NCI-H1694 (cell line): ENCODE data around the gene IL12RB2.

Source experiments
- DNase-seq: peaks from one replicate; lab custom pipeline; 2025; lab: John Stamatoyannopoulos, UW

The IL12RB2 gene, protein sequence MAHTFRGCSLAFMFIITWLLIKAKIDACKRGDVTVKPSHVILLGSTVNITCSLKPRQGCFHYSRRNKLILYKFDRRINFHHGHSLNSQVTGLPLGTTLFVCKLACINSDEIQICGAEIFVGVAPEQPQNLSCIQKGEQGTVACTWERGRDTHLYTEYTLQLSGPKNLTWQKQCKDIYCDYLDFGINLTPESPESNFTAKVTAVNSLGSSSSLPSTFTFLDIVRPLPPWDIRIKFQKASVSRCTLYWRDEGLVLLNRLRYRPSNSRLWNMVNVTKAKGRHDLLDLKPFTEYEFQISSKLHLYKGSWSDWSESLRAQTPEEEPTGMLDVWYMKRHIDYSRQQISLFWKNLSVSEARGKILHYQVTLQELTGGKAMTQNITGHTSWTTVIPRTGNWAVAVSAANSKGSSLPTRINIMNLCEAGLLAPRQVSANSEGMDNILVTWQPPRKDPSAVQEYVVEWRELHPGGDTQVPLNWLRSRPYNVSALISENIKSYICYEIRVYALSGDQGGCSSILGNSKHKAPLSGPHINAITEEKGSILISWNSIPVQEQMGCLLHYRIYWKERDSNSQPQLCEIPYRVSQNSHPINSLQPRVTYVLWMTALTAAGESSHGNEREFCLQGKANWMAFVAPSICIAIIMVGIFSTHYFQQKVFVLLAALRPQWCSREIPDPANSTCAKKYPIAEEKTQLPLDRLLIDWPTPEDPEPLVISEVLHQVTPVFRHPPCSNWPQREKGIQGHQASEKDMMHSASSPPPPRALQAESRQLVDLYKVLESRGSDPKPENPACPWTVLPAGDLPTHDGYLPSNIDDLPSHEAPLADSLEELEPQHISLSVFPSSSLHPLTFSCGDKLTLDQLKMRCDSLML

DNA sequence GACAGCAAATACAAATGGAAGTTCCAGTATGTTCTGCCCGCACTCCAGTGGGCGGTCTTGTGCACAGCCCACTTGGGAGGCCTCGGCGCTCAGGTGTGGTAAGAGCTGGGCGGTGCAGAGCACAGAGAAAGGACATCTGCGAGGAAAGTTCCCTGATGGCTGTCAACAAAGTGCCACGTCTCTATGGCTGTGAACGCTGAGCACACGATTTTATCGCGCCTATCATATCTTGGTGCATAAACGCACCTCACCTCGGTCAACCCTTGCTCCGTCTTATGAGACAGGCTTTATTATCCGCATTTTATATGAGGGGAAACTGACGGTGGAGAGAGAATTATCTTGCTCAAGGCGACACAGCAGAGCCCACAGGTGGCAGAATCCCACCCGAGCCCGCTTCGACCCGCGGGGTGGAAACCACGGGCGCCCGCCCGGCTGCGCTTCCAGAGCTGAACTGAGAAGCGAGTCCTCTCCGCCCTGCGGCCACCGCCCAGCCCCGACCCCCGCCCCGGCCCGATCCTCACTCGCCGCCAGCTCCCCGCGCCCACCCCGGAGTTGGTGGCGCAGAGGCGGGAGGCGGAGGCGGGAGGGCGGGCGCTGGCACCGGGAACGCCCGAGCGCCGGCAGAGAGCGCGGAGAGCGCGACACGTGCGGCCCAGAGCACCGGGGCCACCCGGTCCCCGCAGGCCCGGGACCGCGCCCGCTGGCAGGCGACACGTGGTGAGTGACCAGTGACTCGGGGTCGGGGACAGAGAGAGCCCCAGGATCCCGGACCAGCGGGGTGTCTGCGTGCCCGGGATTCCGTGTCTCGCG, at the start of gene IL12RB2:
TSS of gene IL12RB2 (plus strand) at position 623 of the 810 bp plus-strand sequence. CDS start 12,496 bp downstream, outside the sequence.
- DNase-seq: peak; percentile 8

- no peak for DNase-seq
Measured at GRCh38 chr1:67261680-67262079, 46.0 kb upstream of the IL12RB2 start.

- DNase-seq: no peak
Measured at GRCh38 chr1:67262735-67263134, 44.9 kb upstream of the IL12RB2 start.

DNA sequence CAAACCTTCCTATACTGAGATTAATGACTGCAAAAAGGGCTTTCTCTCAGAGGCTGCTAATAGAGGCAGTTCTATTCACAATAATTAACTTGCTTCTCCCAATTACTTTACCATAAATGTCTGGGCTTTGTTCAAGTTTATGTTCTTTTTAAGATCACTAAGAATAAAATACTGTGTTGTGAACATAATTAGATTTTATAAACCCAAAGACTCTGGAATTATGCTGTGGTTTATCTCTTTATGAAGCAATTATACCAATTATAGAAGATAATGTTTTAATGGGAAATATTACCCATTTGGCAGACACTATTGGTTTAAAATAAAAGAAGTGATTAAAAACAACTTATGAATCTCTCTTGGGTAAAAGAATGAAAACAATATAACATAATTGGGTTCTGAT, 43.5 kb upstream of the IL12RB2 start:
- no peak for DNase-seq

DNA sequence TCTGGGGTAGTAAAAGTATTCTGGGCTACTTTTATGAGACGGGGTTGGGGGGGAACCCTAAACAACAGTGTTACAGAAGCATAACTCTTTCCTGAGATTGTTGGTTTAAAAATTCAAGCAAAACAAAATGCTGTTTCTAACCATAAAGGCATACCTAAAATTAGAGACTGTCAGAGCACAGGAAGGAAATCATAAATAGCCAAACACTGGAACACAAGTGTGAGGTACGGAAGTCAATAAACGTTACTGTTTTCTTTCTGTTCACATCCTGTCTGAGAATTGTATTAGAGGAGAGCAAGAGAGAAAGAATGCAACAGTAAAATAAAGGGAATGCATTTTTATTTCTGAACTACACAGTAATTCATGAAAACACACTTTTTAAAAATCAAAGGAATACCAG, 42.8 kb upstream of the IL12RB2 start:
- no peak for DNase-seq

DNA sequence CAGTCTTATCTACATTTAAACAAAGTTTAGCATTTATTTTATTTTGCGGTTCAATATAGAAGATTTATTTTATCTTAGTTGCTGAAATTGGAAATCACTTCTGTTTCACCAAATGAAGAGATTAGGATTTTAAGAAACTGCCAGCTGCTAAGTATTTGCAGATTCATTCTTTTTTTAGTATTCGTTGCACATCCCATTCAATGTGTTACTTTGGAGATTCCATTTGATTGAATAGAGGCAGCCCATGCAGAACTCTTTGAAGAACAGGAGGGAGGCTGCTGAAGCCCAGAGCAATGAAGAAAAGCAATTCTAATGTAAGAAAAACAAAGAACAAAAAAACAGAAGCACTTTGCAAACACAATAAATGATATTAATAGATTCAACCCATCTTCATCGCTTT, 38.6 kb upstream of the IL12RB2 start:
- DNase-seq: no peak

DNA sequence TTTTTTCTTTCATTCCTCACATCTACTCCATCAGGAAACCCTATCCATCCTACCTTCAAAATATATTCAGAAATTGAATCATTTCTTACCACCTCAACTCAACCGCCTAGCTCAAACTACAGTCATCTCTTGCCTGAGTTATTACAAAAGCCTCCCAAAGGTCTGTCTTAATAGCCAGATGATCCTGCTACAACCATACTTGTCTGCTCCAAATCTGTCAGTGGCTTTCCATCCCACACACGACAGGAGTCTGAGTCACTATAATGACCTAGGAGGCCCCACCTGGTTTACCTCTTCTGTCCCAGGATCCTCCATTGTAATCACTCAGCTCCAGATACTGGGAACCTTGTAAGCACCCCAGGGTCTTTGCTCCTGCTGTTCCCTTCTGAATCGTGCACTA, 37.1 kb upstream of the IL12RB2 start:
- DNase-seq: no peak

- no peak for DNase-seq
Measured at GRCh38 chr1:67273591-67273990, 34.1 kb upstream of the IL12RB2 start.

GRCh38 chr1:67274623-67275325, 32.9 kb upstream of the IL12RB2 start:
- no peak for DNase-seq

DNA sequence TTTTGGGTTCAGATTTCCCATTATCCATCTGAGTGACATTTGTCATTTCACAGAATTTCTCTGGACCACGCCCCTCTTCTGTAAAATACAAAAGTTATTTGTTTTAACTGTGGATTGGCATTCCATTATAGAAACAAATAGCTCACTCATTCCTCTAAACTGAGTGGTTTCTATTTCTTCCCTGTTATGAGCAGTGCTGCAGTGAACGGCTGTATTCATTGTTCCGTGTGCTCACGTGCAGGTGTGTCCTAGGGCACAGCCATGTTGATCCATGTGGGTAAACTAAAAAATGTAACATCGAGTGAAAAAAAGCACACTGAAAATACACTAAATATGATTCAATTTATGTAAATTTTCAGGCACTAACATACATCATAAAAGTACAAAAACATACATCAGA, 27.0 kb upstream of the IL12RB2 start:
- DNase-seq: no peak

GRCh38 chr1:67281244-67281643, 26.4 kb upstream of the IL12RB2 start:
- no peak for DNase-seq

- no peak for DNase-seq
Measured at GRCh38 chr1:67285780-67286488, 21.7 kb upstream of the IL12RB2 start.

DNA sequence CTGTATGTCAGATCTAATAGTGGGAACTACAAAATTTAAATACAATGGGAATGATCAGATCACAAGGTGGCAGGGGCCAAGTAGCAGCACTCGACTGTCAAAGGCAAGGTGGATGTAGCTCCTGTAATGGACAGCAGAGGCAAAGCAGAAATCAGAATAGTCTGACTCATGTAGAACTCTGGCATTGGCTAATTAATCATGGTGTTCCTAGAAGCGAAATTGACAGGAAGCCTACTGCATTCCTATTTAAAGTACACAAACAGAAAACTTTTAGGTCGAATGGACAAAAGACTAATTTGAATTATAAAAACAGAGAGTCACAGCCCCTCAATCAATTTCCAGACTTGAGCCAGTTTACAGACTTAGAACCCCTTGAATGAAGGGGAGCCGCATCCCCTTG, 17.4 kb upstream of the IL12RB2 start:
- no peak for DNase-seq

GRCh38 chr1:67294836-67295617, 12.6 kb upstream of the IL12RB2 start:
- no peak for DNase-seq

DNA sequence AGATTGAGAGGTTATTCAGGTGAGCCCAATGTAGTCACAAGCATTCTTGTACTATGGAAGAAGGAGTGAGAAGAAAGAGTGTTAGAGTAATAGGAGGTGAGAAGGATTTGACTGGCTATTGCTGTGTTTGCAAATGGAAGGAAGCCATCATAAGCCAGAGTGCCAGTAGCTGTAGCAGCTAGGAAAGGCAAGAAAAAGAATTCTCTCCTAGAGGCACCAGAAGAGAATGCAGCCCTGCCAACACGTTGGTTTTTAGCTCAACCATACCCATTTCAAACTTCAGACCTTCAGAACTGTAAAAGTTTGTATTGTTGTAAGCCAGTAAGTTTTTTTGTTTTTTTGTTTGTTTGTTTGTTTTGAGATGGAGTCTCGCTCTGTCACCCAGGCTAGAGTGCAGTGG, 8.9 kb upstream of the IL12RB2 start:
- no peak for DNase-seq

DNA sequence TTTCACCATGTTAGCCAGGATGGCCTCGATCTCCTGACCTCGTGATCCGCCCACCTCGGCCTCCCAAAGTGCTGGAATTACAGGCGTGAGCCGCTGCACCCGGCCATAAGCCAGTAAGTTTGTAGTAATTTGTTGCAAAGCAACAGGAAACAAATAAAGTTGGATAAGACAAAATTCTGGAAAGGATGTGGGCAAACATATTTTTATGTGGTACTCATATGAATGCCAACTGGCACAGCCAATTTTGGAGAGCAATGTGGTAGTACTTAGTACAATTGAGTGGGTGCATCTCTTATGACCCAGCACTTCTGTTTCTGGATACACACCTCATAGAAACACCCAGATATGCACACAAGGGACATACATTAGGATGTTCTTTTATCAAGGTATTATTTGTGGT, 8.4 kb upstream of the IL12RB2 start:
- no peak for DNase-seq

- no peak for DNase-seq
Measured at GRCh38 chr1:67300561-67300960, 7.1 kb upstream of the IL12RB2 start.

- no peak for DNase-seq
Measured at GRCh38 chr1:67304023-67304422, 3.6 kb upstream of the IL12RB2 start.

- no peak for DNase-seq
Measured at GRCh38 chr1:67306547-67306946, 1.1 kb upstream of the IL12RB2 start.

DNA sequence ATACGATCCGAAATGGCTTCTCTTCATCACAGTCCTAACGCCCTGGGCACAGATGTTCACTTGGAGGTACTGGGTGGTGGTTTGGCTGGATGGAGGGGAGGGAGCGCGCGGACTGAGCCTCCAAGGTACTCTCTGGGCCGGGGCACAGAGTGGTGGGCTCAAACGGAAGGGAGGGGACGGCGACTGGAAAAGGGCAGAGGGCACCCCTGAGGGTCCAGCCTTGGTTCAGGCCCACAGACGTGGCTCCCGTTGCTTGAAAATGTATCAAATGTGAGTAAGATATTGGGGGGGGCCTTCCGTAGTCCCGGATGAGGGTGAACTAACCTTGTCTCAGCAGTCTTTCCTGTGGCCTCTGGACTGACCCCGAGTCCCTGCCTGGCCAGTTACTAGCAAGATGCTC, 463 bp downstream of the IL12RB2 start:
- no peak for DNase-seq
